HEK293 (cell line): ENCODE results near the gene DLX6.
A peak's percentile ranks its signal among the peaks of the same experiment; 100 is the strongest.

ENCODE experiments used
- AEBP2 ChIP-seq: fragments of 450-650 bp; formaldehyde crosslinking; IDR thresholded peaks from 2 replicates; pipeline ENCODE4 v1.5.1; 2016; ENCODE audit warnings: missing biosample characterization, missing genetic modification characterization, borderline replicate concordance
- ELK4 ChIP-seq: IDR thresholded peaks from 2 replicates; pipeline ENCODE4 v1.6.1; 2011; ENCODE audit warnings: mild to moderate bottlenecking, low read depth, low read length, borderline replicate concordance
- IKZF3 ChIP-seq: fragments of 450-650 bp; IDR thresholded peaks from 2 replicates; pipeline ENCODE4 v1.5.0; 2018; ENCODE audit warnings: missing biosample characterization, mild to moderate bottlenecking, missing genetic modification characterization, moderate library complexity
- KLF1 ChIP-seq: fragments of 450-650 bp; formaldehyde crosslinking; IDR thresholded peaks from 2 replicates; pipeline ENCODE4 v1.5.1; 2016; ENCODE audit warnings: missing biosample characterization, missing genetic modification characterization
- MYNN ChIP-seq: fragments of 450-650 bp; formaldehyde crosslinking; IDR thresholded peaks from 2 replicates; pipeline ENCODE4 v1.5.1; 2016; ENCODE audit warnings: missing biosample characterization, missing genetic modification characterization, borderline replicate concordance
- MZF1 ChIP-seq: fragments of 450-650 bp; formaldehyde crosslinking; IDR thresholded peaks from 2 replicates; pipeline ENCODE4 v1.5.1; 2017; ENCODE audit warnings: missing biosample characterization, missing genetic modification characterization, borderline replicate concordance
- PRDM6 ChIP-seq: fragments of 450-650 bp; formaldehyde crosslinking; IDR thresholded peaks from 2 replicates; pipeline ENCODE4 v1.5.1; 2017; ENCODE audit warnings: missing biosample characterization, missing genetic modification characterization
- REPIN1 ChIP-seq: fragments of 450-650 bp; formaldehyde crosslinking; IDR thresholded peaks from 2 replicates; pipeline ENCODE4 v1.5.1; 2017; ENCODE audit warnings: missing biosample characterization, missing genetic modification characterization, low read depth
- SCRT1 ChIP-seq: fragments of 450-650 bp; formaldehyde crosslinking; IDR thresholded peaks from 2 replicates; pipeline ENCODE4 v1.5.1; 2016; ENCODE audit warnings: missing biosample characterization, missing genetic modification characterization, borderline replicate concordance
- TCF7L2 ChIP-seq: IDR thresholded peaks from 2 replicates; pipeline ENCODE4 v1.6.1; 2011; ENCODE audit warnings: low read depth, mild to moderate bottlenecking, inconsistent platforms, low read length, moderate library complexity, borderline replicate concordance
- ZFP41 ChIP-seq: fragments of 450-650 bp; formaldehyde crosslinking; IDR thresholded peaks from 2 replicates; pipeline ENCODE4 v1.5.1; 2016; ENCODE audit warnings: missing biosample characterization, missing genetic modification characterization, borderline replicate concordance
- ZIC2 ChIP-seq: fragments of 450-650 bp; formaldehyde crosslinking; IDR thresholded peaks from 2 replicates; pipeline ENCODE4 v1.5.1; 2016; ENCODE audit warnings: missing biosample characterization, missing genetic modification characterization
- ZNF114 ChIP-seq: fragments of 450-650 bp; formaldehyde crosslinking; IDR thresholded peaks from 2 replicates; pipeline ENCODE4 v1.5.0; 2017; ENCODE audit warnings: missing biosample characterization, missing genetic modification characterization
- ZNF133 ChIP-seq: fragments of 450-650 bp; formaldehyde crosslinking; IDR thresholded peaks from 2 replicates; pipeline ENCODE4 v1.5.1; 2016; ENCODE audit warnings: missing biosample characterization, missing genetic modification characterization
- ZNF302 ChIP-seq: fragments of 450-650 bp; formaldehyde crosslinking; IDR thresholded peaks from 2 replicates; pipeline ENCODE4 v1.5.1; 2016; ENCODE audit warnings: missing biosample characterization, missing genetic modification characterization, low read depth
- ZNF311 ChIP-seq: fragments of 450-650 bp; formaldehyde crosslinking; IDR thresholded peaks from 2 replicates; pipeline ENCODE4 v1.5.1; 2017; ENCODE audit warnings: missing biosample characterization, missing genetic modification characterization, borderline replicate concordance
- ZNF354C ChIP-seq: fragments of 450-650 bp; formaldehyde crosslinking; IDR thresholded peaks from 2 replicates; pipeline ENCODE4 v1.5.1; 2016; ENCODE audit warnings: missing biosample characterization, missing genetic modification characterization, low read depth, borderline replicate concordance
- ZNF362 ChIP-seq: fragments of 450-650 bp; formaldehyde crosslinking; IDR thresholded peaks from 2 replicates; pipeline ENCODE4 v1.5.1; 2016; ENCODE audit warnings: missing biosample characterization, missing genetic modification characterization
- ZNF596 ChIP-seq: fragments of 450-650 bp; IDR thresholded peaks from 2 replicates; pipeline ENCODE4 v1.5.0; 2018; ENCODE audit warnings: missing biosample characterization, mild to moderate bottlenecking, missing genetic modification characterization, moderate library complexity
- ZNF600 ChIP-seq: fragments of 450-650 bp; formaldehyde crosslinking; IDR thresholded peaks from 2 replicates; pipeline ENCODE4 v1.5.1; 2016; ENCODE audit warnings: missing biosample characterization, missing genetic modification characterization
- ZNF837 ChIP-seq: fragments of 450-650 bp; formaldehyde crosslinking; IDR thresholded peaks from 2 replicates; pipeline ENCODE4 v1.5.1; 2016; ENCODE audit warnings: missing biosample characterization, missing genetic modification characterization
- ZSCAN16 ChIP-seq: fragments of 450-650 bp; formaldehyde crosslinking; IDR thresholded peaks from 2 replicates; pipeline ENCODE4 v1.5.1; 2016; ENCODE audit warnings: missing biosample characterization, missing genetic modification characterization
- TF ChIP-seq, protein P1 (sequence below): fragments of 450-650 bp; formaldehyde crosslinking; IDR thresholded peaks from 2 replicates; pipeline ENCODE4 v1.5.1; 2016; ENCODE audit warnings: missing biosample characterization, missing genetic modification characterization
- TF ChIP-seq, protein P2 (sequence below): fragments of 450-650 bp; formaldehyde crosslinking; IDR thresholded peaks from 2 replicates; pipeline ENCODE4 v1.5.1; 2016; ENCODE audit warnings: missing biosample characterization, missing genetic modification characterization
- TF ChIP-seq, protein P3 (sequence below): fragments of 450-650 bp; formaldehyde crosslinking; IDR thresholded peaks from 2 replicates; pipeline ENCODE4 v1.5.1; 2016; ENCODE audit warnings: missing biosample characterization, missing genetic modification characterization
- TF ChIP-seq, protein P4 (sequence below): fragments of 450-650 bp; formaldehyde crosslinking; IDR thresholded peaks from 2 replicates; pipeline ENCODE4 v1.5.1; 2016; ENCODE audit warnings: missing biosample characterization, missing genetic modification characterization

Gene DLX6

GRCh38 chr7:97016381-97017191, 11.2 kb downstream of the DLX6 start (continued):
- TF ChIP-seq ELK4 (no peak), AEBP2 (tag by site-specific recombination) (no peak), SCRT1 (tag by site-specific recombination) (no peak), MZF1 (0 out of 2 replicates have a peak, but pooled peaks have one; percentile 3), TCF7L2 (peak; percentile 93), ZNF600 (peak; percentile 63), ZNF596 (tag by site-specific recombination) (no peak), PRDM6 (tag by site-specific recombination) (no peak), ZNF354C (tag by site-specific recombination) (no peak), MYNN (no peak), IKZF3 (tag by site-specific recombination) (peak; percentile 87), ZSCAN16 (tag by site-specific recombination) (0 out of 2 replicates have a peak, but pooled peaks have one; percentile 31), ZNF133 (tag by site-specific recombination) (no peak), ZNF311 (no peak), ZIC2 (tag by site-specific recombination) (peak; percentile 93), ZNF837 (tag by site-specific recombination) (no peak), ZNF302 (tag by site-specific recombination) (no peak), ZNF114 (tag by site-specific recombination) (no peak), ZNF362 (peak; percentile 85), REPIN1 (tag by site-specific recombination) (no peak), KLF1 (tag by site-specific recombination) (peak; percentile 45), ZFP41 (tag by site-specific recombination) (no peak)
- TF ChIP-seq, protein P1, sequence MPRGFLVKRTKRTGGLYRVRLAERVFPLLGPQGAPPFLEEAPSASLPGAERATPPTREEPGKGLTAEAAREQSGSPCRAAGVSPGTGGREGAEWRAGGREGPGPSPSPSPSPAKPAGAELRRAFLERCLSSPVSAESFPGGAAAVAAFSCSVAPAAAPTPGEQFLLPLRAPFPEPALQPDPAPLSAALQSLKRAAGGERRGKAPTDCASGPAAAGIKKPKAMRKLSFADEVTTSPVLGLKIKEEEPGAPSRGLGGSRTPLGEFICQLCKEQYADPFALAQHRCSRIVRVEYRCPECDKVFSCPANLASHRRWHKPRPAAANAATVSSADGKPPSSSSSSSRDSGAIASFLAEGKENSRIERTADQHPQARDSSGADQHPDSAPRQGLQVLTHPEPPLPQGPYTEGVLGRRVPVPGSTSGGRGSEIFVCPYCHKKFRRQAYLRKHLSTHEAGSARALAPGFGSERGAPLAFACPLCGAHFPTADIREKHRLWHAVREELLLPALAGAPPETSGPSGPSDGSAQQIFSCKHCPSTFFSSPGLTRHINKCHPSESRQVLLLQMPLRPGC (tag by site-specific recombination), result no peak
- TF ChIP-seq, protein P2, sequence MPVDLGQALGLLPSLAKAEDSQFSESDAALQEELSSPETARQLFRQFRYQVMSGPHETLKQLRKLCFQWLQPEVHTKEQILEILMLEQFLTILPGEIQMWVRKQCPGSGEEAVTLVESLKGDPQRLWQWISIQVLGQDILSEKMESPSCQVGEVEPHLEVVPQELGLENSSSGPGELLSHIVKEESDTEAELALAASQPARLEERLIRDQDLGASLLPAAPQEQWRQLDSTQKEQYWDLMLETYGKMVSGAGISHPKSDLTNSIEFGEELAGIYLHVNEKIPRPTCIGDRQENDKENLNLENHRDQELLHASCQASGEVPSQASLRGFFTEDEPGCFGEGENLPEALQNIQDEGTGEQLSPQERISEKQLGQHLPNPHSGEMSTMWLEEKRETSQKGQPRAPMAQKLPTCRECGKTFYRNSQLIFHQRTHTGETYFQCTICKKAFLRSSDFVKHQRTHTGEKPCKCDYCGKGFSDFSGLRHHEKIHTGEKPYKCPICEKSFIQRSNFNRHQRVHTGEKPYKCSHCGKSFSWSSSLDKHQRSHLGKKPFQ (tag by site-specific recombination), result no peak
- TF ChIP-seq, protein P3, sequence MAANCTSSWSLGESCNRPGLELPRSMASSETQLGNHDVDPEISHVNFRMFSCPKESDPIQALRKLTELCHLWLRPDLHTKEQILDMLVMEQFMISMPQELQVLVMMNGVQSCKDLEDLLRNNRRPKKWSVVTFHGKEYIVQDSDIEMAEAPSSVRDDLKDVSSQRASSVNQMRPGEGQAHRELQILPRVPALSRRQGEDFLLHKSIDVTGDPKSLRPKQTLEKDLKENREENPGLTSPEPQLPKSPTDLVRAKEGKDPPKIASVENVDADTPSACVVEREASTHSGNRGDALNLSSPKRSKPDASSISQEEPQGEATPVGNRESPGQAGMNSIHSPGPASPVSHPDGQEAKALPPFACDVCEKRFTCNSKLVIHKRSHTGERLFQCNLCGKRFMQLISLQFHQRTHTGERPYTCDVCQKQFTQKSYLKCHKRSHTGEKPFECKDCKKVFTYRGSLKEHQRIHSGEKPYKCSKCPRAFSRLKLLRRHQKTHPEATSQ (tag by site-specific recombination), result no peak
- TF ChIP-seq, protein P4, sequence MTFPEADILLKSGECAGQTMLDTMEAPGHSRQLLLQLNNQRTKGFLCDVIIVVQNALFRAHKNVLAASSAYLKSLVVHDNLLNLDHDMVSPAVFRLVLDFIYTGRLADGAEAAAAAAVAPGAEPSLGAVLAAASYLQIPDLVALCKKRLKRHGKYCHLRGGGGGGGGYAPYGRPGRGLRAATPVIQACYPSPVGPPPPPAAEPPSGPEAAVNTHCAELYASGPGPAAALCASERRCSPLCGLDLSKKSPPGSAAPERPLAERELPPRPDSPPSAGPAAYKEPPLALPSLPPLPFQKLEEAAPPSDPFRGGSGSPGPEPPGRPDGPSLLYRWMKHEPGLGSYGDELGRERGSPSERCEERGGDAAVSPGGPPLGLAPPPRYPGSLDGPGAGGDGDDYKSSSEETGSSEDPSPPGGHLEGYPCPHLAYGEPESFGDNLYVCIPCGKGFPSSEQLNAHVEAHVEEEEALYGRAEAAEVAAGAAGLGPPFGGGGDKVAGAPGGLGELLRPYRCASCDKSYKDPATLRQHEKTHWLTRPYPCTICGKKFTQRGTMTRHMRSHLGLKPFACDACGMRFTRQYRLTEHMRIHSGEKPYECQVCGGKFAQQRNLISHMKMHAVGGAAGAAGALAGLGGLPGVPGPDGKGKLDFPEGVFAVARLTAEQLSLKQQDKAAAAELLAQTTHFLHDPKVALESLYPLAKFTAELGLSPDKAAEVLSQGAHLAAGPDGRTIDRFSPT (tag by site-specific recombination), result peak; percentile 78
